HepG2 (cell line): ENCODE measurements around the gene NPIPB6. TPM values are rescaled to one million over a fixed set of nuclear protein-coding genes. Genes with fewer than 3 reads are reported as not detected.
A peak's percentile ranks its signal among the peaks of the same experiment; 100 is the strongest.

Experiments
- CAMTA2 ChIP-seq: sonication (generic); formaldehyde crosslinking; IDR thresholded peaks from 2 replicates; pipeline ENCODE4 v1.4.0; 2020; ENCODE audit warnings: mild to moderate bottlenecking, missing genetic modification reagents, borderline replicate concordance
- HIVEP1 ChIP-seq: sonication (generic); formaldehyde crosslinking; IDR thresholded peaks from 2 replicates; pipeline ENCODE4 v1.4.0; 2020; ENCODE audit warnings: mild to moderate bottlenecking, missing genetic modification reagents
- IRF2 ChIP-seq: IDR thresholded peaks from 2 replicates; pipeline ENCODE4 v1.6.1; 2018; ENCODE audit warnings: missing genetic modification reagents, missing compliant biosample characterization
- JDP2 ChIP-seq: sonication (generic); formaldehyde crosslinking; IDR thresholded peaks from 2 replicates; pipeline ENCODE4 v1.8.1; 2022; ENCODE audit warnings: missing genetic modification reagents, borderline replicate concordance
- KLF11 ChIP-seq: IDR thresholded peaks from 2 replicates; pipeline ENCODE4 v1.6.1; 2016; ENCODE audit warnings: missing compliant biosample characterization
- MED8 ChIP-seq: sonication (generic); formaldehyde crosslinking; IDR thresholded peaks from 2 replicates; pipeline ENCODE4 v1.8.1; 2023; ENCODE audit warnings: mild to moderate bottlenecking, missing genetic modification reagents; ENCODE audit not compliant: insufficient replicate concordance
- NBN ChIP-seq: fragments of 450-650 bp; conservative IDR thresholded peaks from 2 replicates; pipeline ENCODE4 v1.6.1; 2017
- NCOA5 ChIP-seq: sonication (generic); formaldehyde crosslinking; IDR thresholded peaks from 2 replicates; pipeline ENCODE4 v1.4.0; 2020; ENCODE audit warnings: missing genetic modification reagents
- PAX8 ChIP-seq: sonication (generic); formaldehyde crosslinking; IDR thresholded peaks from 2 replicates; pipeline ENCODE4 v1.8.0; 2022; ENCODE audit warnings: mild to moderate bottlenecking, missing genetic modification reagents, borderline replicate concordance
- PHF5A ChIP-seq: IDR thresholded peaks from one replicate; pipeline ENCODE4 v1.6.1; 2018; ENCODE audit warnings: low read depth, missing genetic modification reagents; ENCODE audit not compliant: unreplicated experiment
- RFXAP ChIP-seq: sonication (generic); formaldehyde crosslinking; IDR thresholded peaks from 2 replicates; pipeline ENCODE4 v1.4.0; 2020; ENCODE audit warnings: missing genetic modification reagents, borderline replicate concordance
- SALL1 ChIP-seq: sonication (generic); formaldehyde crosslinking; IDR thresholded peaks from 2 replicates; pipeline ENCODE4 v1.8.0; 2022; ENCODE audit warnings: mild to moderate bottlenecking, missing genetic modification reagents
- TAF15 ChIP-seq: fragments of 200-400 bp; formaldehyde crosslinking; IDR thresholded peaks from one replicate; pipeline ENCODE4 v1.6.1; 2018; ENCODE audit warnings: mild to moderate bottlenecking, low read depth, low read length; ENCODE audit not compliant: poor library complexity, severe bottlenecking
- TRIM24 ChIP-seq: sonication (generic); formaldehyde crosslinking; IDR thresholded peaks from 2 replicates; pipeline ENCODE4 v1.8.0; 2022; ENCODE audit warnings: mild to moderate bottlenecking, missing genetic modification reagents
- ZBTB7B ChIP-seq: sonication (generic); formaldehyde crosslinking; IDR thresholded peaks from 2 replicates; pipeline ENCODE4 v1.4.0; 2020; ENCODE audit warnings: missing genetic modification reagents
- ZNF121 ChIP-seq: sonication (generic); formaldehyde crosslinking; IDR thresholded peaks from 2 replicates; pipeline ENCODE4 v1.5.0; 2020; ENCODE audit warnings: mild to moderate bottlenecking, missing genetic modification reagents
- ZNF136 ChIP-seq: sonication (generic); formaldehyde crosslinking; IDR thresholded peaks from 2 replicates; pipeline ENCODE4 v1.8.1; 2022; ENCODE audit warnings: low read depth, mild to moderate bottlenecking, moderate library complexity, missing genetic modification reagents
- ZNF207 ChIP-seq: fragments of 450-650 bp; IDR thresholded peaks from 2 replicates; pipeline ENCODE4 v1.6.1; 2016; ENCODE audit warnings: antibody characterized with exemption, borderline replicate concordance
- ZNF24 ChIP-seq: fragments of 450-650 bp; IDR thresholded peaks from 2 replicates; pipeline ENCODE4 v1.6.1; 2017; ENCODE audit warnings: antibody characterized with exemption, mild to moderate bottlenecking
- ZNF331 ChIP-seq: sonication (generic); formaldehyde crosslinking; IDR thresholded peaks from 2 replicates; pipeline ENCODE4 v1.4.0; 2020; ENCODE audit warnings: missing genetic modification reagents
- ZNF354B ChIP-seq: sonication (generic); formaldehyde crosslinking; IDR thresholded peaks from 2 replicates; pipeline ENCODE4 v1.8.0; 2022; ENCODE audit warnings: mild to moderate bottlenecking, missing genetic modification reagents
- ZNF549 ChIP-seq: sonication (generic); formaldehyde crosslinking; IDR thresholded peaks from 2 replicates; pipeline ENCODE4 v1.5.0; 2020; ENCODE audit warnings: missing genetic modification reagents
- ZNF773 ChIP-seq: sonication (generic); formaldehyde crosslinking; IDR thresholded peaks from 2 replicates; pipeline ENCODE4 v1.4.0; 2020; ENCODE audit warnings: missing genetic modification reagents, borderline replicate concordance
- polyA plus RNA-seq, 8 experiments: library from polyadenylated mRNA; depleted of rRNA in 3 of 8; stranded (reverse) in 7 of 8; unstranded in 1 of 8; fragments of >200 nt; fragmentation: Illumina TruSeq in 4 of 8; extraction: Trizol in 4 of 8; gene quantifications; 2 replicates each; pipeline versions ENCODE4 v1.2.1 to v1.2.3, GENCODE V29; 2011 to 2016; ENCODE audit warnings: low read depth in 4 of 8, missing spikeins in 1 of 8, mixed read lengths in 1 of 8; ENCODE audit not compliant: insufficient read depth in 1 of 8
- total RNA-seq, 5 experiments: library from RNA; depleted of rRNA; stranded (reverse); fragments of >200 nt; fragmentation: Illumina TruSeq; extraction: Trizol; gene quantifications; 2 replicates each; pipeline ENCODE4 v1.2.3, GENCODE V29; 2016; ENCODE audit warnings: low read depth in 1 of 5
- TF ChIP-seq, protein P1 (sequence below): sonication (generic); formaldehyde crosslinking; IDR thresholded peaks from 2 replicates; pipeline ENCODE4 v1.5.0; 2020; ENCODE audit warnings: mild to moderate bottlenecking, low read depth, missing genetic modification reagents, borderline replicate concordance
- TF ChIP-seq, protein P2 (sequence below): sonication (generic); formaldehyde crosslinking; IDR thresholded peaks from 2 replicates; pipeline ENCODE4 v1.4.0; 2020; ENCODE audit warnings: missing genetic modification reagents
- TF ChIP-seq, protein P3 (sequence below): sonication (generic); formaldehyde crosslinking; IDR thresholded peaks from 2 replicates; pipeline ENCODE4 v1.9.0; 2021; ENCODE audit warnings: missing genetic modification reagents, borderline replicate concordance
- TF ChIP-seq, protein P4 (sequence below): sonication (generic); formaldehyde crosslinking; IDR thresholded peaks from 2 replicates; pipeline ENCODE4 v1.8.1; 2023; ENCODE audit warnings: missing genetic modification reagents, inconsistent platforms, borderline replicate concordance

NPIPB6 gene
- total and polyA plus RNA-seq, 2 of the 13 experiments (the other 11 are each of a cell fraction or from before 2014, with no cell fraction given), result 0.25 TPM; not detected in 1

DNA sequence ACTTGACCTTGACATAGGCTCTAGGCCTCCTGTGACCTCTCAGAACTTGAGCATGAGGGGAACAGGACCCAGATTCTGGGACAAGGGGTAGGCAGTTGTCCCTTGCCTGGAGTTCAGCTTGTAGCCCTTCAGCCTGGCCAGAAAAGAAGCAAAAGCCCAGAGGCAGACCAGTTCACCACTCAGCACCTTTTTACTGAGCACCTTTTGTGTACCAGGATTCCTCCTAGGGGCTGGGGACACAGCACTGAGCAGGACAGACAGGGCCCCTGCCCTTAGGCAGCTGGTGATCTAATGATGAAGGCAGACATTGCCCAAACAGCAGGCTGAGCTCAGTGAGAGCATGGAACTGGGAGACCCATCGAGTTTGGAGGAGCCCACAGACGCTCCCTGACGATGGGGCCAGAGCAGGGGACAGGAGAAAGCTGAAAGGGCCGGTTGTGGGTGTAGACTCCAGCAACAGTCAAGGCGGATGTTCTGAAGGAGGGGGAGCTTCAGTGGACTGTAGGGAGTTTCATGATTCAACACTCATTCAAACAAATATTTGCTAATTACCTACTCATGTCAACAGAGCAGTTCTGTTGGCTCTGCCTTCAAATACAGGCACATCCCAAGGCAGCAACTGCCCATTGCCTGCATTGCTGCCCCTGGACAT is 38.9 kb downstream of the NPIPB6 start (continued):
- TF ChIP-seq ZNF136, result no peak
- TF ChIP-seq CAMTA2 (CRISPR knock-in tag), result no peak
- no peak for TF ChIP-seq ZNF331 (CRISPR knock-in tag)
- TF ChIP-seq PAX8 (CRISPR knock-in tag), result no peak
- no peak for TF ChIP-seq ZNF121
- no peak for TF ChIP-seq JDP2 (CRISPR knock-in tag)
- no peak for TF ChIP-seq TAF15
- TF ChIP-seq, protein P1, sequence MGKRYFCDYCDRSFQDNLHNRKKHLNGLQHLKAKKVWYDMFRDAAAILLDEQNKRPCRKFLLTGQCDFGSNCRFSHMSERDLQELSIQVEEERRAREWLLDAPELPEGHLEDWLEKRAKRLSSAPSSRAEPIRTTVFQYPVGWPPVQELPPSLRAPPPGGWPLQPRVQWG (CRISPR knock-in tag), result no peak
- TF ChIP-seq, protein P2, sequence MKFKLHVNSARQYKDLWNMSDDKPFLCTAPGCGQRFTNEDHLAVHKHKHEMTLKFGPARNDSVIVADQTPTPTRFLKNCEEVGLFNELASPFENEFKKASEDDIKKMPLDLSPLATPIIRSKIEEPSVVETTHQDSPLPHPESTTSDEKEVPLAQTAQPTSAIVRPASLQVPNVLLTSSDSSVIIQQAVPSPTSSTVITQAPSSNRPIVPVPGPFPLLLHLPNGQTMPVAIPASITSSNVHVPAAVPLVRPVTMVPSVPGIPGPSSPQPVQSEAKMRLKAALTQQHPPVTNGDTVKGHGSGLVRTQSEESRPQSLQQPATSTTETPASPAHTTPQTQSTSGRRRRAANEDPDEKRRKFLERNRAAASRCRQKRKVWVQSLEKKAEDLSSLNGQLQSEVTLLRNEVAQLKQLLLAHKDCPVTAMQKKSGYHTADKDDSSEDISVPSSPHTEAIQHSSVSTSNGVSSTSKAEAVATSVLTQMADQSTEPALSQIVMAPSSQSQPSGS, result no peak
- no peak for TF ChIP-seq NBN
- no peak for TF ChIP-seq ZNF549 (CRISPR knock-in tag)
- TF ChIP-seq RFXAP, result 0 out of 2 replicates have a peak, but pooled peaks have one; percentile 30
- TF ChIP-seq MED8 (CRISPR knock-in tag), result no peak
- peak; percentile 32 for TF ChIP-seq PHF5A (CRISPR knock-in tag)
- no peak for TF ChIP-seq ZNF773 (CRISPR knock-in tag)
- TF ChIP-seq IRF2 (CRISPR knock-in tag), result no peak; the same call in 1 of the 2 replicates
- no peak for TF ChIP-seq NCOA5
- TF ChIP-seq ZNF354B, result no peak
- TF ChIP-seq HIVEP1 (CRISPR knock-in tag), result no peak
- no peak for TF ChIP-seq ZBTB7B (CRISPR knock-in tag)
- no peak for TF ChIP-seq TRIM24 (CRISPR knock-in tag)
- TF ChIP-seq ZNF207, result no peak
- no peak for TF ChIP-seq KLF11 (CRISPR knock-in tag)
- TF ChIP-seq ZNF24, result no peak
- TF ChIP-seq, protein P3, sequence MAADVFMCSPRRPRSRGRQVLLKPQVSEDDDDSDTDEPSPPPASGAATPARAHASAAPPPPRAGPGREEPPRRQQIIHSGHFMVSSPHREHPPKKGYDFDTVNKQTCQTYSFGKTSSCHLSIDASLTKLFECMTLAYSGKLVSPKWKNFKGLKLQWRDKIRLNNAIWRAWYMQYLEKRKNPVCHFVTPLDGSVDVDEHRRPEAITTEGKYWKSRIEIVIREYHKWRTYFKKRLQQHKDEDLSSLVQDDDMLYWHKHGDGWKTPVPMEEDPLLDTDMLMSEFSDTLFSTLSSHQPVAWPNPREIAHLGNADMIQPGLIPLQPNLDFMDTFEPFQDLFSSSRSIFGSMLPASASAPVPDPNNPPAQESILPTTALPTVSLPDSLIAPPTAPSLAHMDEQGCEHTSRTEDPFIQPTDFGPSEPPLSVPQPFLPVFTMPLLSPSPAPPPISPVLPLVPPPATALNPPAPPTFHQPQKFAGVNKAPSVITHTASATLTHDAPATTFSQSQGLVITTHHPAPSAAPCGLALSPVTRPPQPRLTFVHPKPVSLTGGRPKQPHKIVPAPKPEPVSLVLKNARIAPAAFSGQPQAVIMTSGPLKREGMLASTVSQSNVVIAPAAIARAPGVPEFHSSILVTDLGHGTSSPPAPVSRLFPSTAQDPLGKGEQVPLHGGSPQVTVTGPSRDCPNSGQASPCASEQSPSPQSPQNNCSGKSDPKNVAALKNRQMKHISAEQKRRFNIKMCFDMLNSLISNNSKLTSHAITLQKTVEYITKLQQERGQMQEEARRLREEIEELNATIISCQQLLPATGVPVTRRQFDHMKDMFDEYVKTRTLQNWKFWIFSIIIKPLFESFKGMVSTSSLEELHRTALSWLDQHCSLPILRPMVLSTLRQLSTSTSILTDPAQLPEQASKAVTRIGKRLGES (CRISPR knock-in tag), result no peak
- peak; percentile 68 for TF ChIP-seq SALL1 (CRISPR knock-in tag)
- TF ChIP-seq, protein P4, sequence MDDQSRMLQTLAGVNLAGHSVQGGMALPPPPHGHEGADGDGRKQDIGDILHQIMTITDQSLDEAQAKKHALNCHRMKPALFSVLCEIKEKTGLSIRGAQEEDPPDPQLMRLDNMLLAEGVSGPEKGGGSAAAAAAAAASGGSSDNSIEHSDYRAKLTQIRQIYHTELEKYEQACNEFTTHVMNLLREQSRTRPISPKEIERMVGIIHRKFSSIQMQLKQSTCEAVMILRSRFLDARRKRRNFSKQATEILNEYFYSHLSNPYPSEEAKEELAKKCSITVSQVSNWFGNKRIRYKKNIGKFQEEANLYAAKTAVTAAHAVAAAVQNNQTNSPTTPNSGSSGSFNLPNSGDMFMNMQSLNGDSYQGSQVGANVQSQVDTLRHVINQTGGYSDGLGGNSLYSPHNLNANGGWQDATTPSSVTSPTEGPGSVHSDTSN, result no peak
